Endometrium (tissue), 2 donors: Measurements from ENCODE around the gene SYNJ2.

Source experiments
- FAIRE-seq: peaks from 2 replicates; lab custom pipeline; 2012; peaks lifted over from hg19 to GRCh38; lab: Jason Lieb, UNC
- donor health status: control.
- donor health status: control.

The SYNJ2 gene

DNA sequence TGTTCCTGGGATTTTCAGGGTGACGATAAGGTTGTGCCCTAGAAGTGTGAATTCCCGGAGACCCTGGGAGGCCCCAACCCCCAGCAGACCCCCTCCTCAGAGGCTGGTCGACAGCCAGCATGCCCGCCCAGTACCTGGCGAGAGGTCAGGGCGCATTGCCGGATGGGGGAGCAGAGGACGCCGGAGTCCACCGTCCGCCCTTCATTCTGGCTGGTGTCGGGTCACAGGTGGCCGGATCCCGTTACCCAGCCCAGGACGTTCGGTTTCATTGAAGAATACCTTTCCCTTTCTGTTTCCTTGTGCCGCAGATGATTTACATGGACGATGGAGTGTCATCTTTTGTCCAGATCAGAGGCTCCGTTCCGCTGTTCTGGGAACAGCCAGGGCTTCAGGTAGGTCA lies 61.3 kb downstream of the SYNJ2 start:
- no peak for FAIRE-seq

DNA sequence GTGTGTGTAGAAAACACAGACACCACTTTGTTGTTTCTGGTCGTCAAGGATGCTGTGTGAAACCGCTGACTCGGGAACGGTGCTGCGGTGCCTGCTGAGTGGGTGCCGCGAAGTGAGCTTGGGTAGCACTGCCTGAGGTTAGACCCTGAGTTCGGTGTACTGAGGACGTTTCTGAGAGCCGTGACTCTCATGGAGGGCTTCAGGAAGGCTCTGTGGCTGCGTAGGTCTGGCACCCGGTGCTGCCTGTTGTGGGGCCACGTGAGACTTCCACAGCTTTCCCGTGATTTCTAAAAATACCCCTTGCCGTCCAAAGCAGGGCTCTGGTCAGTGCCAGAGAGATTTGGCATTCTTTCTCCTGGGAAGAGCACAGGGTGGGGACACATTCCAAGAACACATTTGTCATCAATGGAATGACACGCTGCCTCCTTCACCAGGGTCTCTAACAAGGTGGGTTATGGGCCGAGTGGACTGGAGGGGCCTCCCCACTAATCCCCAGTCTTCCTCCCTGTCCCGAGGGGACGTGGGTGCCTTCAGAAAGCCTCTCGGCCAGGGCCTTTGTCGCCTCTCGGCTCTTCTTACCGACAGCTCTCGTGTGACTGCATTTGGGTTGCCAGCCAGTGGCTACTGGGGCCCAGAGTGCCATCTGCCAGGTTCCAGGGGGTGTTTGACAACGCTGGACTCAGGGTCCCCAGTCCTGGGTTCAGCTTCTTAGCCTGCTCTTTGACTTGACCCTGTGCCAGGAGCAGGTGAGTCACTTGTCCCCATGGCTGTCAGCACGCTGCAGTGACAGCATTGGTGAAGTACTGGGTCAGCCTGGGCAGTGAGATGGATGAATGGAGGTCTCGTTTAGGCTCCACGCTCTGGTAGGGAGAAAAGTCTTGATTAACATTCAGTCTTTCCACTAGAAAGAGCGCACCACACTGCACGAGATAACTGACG lies 62.2 kb downstream of the SYNJ2 start:
- FAIRE-seq: no peak

DNA sequence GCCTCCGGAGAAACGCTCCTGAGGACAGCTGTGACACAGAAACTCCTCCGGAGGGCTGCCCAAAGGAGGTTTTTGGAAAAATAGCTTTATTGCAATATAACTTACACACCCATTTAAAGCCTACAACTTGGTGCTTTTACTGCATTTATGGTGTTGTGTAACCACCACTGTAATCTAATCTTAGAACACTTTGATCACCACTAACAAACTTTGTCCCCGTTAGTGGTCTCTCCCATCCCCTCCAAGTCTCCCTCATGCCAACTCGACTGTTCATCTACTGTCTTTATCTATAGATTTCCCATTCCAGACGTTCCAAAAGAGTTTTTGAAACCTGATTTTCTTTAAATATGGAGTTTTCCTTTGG lies 62.8 kb downstream of the SYNJ2 start:
- FAIRE-seq: no peak

GRCh38 chr6:158046201-158047126 lies 64.8 kb downstream of the SYNJ2 start:
- FAIRE-seq: no peak

DNA sequence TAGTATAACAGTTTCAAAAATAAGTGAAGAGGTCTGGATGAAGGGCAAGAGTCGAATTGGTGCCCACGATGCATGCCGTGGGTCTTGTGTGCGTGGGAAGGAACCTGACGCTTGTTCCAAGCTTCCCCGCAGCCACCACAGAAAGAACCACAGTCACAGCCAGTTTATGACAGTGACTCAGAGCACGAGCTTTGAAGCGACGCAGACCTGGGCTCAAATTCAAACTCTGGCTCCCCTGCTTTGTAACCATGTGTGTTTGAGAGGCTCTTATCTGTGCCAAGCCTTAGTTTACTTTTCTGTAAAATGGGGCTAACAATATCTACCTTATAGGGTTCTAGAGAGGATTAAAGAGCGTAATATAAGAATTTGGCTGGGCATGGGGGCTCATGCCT lies 65.5 kb downstream of the SYNJ2 start:
- FAIRE-seq: no peak

- no peak for FAIRE-seq
These were observed 66.1 kb downstream of the SYNJ2 start for GRCh38 chr6:158047563-158048323.

- no peak for FAIRE-seq
These were observed 66.9 kb downstream of the SYNJ2 start for GRCh38 chr6:158048589-158048988.

DNA sequence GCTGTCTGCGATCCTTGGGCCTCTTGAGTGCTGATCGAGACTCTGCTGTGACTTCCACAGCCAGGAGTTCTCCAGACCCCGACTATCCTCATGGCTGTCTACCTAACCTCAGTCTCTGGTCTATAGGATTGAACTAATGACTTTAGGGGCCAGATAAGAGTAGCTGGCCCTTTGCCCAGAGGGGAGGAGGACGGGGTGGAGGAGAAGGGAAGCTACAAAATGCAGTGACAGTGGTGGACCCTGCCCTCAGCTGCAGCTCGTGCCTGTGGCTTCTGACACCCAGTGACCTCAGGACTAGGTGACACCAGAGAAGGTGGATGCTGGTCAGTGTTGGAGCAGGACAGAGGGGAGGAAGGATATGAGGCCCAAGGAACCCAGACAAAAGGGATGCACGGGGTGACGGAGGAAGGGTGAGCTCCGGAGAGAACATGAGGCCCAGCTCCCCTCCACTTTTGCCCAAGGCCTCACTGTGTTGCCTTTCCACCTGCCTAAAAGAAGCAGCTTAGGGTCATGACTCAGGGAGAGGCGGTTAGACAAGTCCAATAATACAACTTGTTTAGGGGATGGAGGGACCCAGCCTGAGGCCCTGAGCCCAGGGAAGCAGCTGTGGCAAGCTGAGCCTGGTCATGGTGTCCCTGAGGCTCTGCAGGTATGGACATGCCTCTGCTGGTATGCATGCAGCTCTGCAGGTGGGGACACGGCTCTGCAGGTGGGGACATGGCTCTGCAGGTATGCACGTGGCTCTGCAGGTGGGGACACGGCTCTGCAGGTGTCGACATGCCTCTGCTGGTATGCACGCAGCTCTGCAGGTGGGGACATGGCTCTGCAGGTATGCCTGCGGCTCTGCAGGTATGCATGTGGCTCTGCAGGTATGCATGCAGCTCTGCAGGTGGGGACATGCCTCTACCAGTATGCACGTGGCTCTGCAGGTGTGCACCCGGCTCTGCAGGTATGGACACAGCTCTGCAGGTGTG lies 67.7 kb downstream of the SYNJ2 start:
- no peak for FAIRE-seq

DNA sequence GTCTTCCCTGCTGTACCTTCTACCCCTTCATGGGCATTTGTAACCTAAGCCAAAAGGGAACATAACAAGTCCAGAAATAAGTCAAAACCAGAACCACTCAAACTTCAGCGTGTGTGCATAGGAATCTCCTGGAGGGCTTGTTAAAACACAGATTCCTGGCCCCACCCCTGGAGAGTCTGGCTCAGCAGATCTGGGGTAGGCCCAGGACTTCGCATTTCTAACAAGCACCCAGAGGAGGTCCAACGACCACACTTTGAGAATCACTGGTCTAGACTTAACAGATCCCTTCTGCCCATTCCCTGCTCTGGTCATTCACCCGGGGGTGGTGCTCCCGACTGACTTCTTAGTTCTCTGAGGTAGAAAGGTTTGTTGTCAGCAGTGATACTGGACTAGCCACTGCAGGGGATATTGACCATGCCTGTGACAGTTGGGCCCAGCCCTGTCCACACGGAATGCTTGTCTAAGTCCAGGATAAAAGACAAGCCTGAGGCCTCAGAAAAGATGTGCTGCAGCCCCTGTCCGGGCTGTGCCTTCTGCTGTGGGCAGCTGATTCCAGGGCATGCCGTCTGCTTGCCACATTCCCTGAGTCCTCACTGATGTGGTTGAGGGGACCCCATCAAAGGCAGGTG lies 68.6 kb downstream of the SYNJ2 start:
- FAIRE-seq: no peak

DNA sequence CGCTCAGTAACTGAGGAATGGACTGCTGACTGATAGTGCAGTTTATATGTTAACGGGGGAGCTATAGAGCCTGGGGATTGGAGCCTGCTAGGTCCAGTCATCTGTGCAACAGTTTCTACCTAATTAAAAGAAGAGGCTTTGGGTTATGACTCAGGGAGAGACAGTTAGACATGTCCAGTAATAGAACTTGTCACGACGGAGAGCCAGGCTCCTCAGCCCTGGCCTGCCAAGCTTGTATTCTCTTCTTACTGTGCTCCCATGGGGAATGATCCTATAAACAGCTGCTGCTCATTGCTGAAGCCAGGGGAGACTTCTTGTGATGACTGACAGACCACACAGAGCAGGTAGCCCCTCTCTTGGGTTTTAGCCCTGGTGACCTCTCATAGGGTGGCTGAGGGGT lies 69.3 kb downstream of the SYNJ2 start:
- FAIRE-seq: no peak

DNA sequence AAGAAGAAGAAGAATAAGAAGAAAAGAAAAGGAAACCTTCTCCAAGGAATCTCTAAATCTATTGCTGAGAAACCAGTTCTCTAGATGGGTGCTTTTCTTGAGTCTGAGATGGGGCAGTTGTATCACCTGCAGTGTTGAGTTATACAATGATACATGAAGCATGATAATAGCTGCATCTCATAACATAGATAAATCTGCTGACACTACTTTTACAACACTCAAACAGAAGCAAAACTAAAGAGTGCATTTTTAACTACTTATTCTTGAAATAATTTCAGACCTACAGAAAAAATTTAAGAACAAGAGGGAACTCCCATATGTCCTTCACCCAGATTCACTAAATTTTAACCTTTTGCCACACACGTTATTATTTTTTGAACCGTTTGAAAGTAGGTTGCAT lies 70.3 kb downstream of the SYNJ2 start:
- no peak for FAIRE-seq

GRCh38 chr6:158053377-158054313 lies 72.0 kb downstream of the SYNJ2 start:
- no peak for FAIRE-seq

GRCh38 chr6:158056355-158056754 lies 74.7 kb downstream of the SYNJ2 start:
- no peak for FAIRE-seq

GRCh38 chr6:158056804-158057203 lies 75.1 kb downstream of the SYNJ2 start:
- no peak for FAIRE-seq

DNA sequence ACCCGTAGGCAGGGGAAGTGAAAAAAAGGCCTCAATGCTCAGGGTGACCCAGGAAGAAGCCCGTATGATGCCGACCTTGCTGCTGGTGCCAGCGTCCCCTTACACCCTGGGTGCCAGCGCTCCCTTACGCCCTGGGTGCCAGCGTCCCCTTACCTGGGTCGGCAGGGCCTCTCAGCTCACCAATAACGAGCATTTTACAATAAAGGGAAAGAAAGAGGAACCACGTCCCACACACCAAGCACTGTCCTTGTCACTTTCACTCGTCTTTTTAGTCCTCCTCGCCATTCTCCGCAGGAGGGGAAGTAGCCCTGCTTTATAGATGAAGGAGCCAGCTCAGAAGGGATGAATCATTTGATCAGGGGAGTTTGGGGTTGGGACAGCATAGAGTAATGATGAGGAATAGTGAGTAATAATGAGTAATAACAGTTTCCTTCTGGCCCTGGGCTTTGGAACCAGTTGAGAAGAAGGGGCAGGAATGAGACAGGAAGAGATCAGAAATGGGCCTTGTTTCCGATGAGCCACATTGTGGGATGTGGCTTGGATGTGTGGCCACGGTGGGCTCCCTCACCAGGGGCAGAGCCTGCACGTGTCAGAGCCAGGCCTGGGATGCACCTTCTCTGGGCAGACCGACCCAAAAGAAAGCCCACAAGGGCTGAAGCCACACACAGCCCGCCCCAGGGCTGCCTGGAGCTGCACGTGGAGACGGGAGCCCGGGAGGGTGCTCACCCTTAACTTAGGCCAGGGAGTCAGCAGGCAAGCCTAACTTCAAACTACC lies 75.7 kb downstream of the SYNJ2 start:
- no peak for FAIRE-seq

DNA sequence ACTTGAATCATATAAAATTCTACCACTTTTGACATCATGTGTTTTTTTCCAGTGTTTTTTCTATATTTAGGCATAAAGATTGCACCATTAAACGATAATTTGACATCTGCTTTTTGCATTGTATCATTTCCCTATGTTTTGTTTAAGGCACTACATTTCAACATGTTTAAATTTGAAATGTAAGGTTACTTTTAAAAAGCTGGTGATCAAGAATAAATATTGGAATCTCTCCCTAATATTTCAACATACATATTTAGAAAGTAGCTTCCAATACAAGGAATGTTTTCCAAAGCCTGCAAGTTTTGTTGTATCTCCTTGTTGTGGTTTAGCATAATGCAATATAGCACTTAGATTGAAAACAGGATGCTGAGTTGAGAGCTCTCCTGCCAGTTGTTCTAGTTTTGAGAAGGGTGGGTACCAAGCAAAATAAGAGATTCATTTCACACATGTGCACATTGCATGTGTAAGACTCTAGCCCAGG lies 76.5 kb downstream of the SYNJ2 start:
- FAIRE-seq: no peak

GRCh38 chr6:158059108-158059507 lies 77.4 kb downstream of the SYNJ2 start:
- FAIRE-seq: no peak
